ENCODE measurements around the gene RAPGEF4. TPM values are rescaled to one million over a fixed set of nuclear protein-coding genes. Genes with fewer than 3 reads are reported as not detected.

Gene RAPGEF4
- total and polyA plus RNA-seq, 2 of the 4 experiments (the other 2 are of a cell fraction), result 1.7 to 3.2 TPM

DNA sequence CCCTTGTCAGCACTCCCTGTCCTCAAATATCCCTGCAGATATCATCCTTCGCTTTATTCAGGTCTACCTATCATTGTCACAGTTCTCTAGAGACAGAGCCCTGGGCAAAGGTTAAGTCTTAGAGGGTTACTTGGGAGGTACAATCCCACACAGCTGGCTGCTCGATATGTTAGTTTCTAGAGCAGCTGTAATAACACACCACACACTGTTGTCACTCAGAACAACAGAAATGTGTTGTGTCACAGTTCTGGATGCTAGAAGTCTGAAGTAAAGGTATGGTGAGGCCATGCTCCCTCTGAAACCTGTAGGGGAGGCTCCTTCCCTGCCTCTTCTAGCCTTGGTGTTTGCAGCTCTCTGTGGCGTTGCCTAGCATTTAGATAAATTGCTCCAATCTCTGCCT is 9.9 kb upstream of the RAPGEF4 start:
- Histone ChIP-seq H2BK5ac (ENCODE audit: low read depth, low read length, poor library complexity, severe bottlenecking) (no peak overlapping the region), H4K5ac (ENCODE audit: low read depth, low read length) (no peak overlapping the region), H3K4ac (ENCODE audit: low read depth, low read length) (no peak overlapping the region), H2BK120ac (ENCODE audit: low read depth, low read length) (no peak overlapping the region), H3K4me2 (ENCODE audit: low read depth, low read length) (no peak overlapping the region), H4K91ac (ENCODE audit: insufficient read depth, low read depth, low read length) (no peak overlapping the region), H2AFZ (replicated peaks; ENCODE audit: low read length, poor library complexity) (no peak overlapping the region), H3K4me3 (ENCODE audit: insufficient read depth, low read depth, low read length) (no peak overlapping the region), H2AK5ac (ENCODE audit: low read depth, low read length) (no peak overlapping the region), H3K27me3 (ENCODE audit: control insufficient read depth, insufficient read depth, low read length) (no peaks in the 10 kb centered on the region), H2BK15ac (ENCODE audit: low read depth, low read length) (no peak overlapping the region), H3K9me1 (ENCODE audit: insufficient read depth, low read length) (0 out of 2 replicates have a peak, but pooled peaks cover 4% of the 10 kb centered on the region), H3K14ac (replicated peaks; ENCODE audit: low read depth, low read length) (no peak overlapping the region; the same call in 1 of the 2 replicates), H3K18ac (ENCODE audit: low read depth, low read length) (no peak overlapping the region), H3K56ac (ENCODE audit: extremely low read depth, insufficient read depth, low read length) (no peak overlapping the region), H4K20me1 (ENCODE audit: insufficient read depth, low read length) (no peaks in the 10 kb centered on the region), H3K23ac (ENCODE audit: low read depth, low read length) (no peak overlapping the region), H3K36me3 (ENCODE audit: control insufficient read depth, insufficient read depth, low read length) (no peaks in the 10 kb centered on the region), H3K9ac (ENCODE audit: low read depth, low read length) (no peak overlapping the region), H4K8ac (ENCODE audit: low read depth in 2 of 2, low read length in 2 of 2) (no peak overlapping the region), H3K9me3 (ENCODE audit: control insufficient read depth, insufficient read depth, low read length) (no peaks in the 10 kb centered on the region), H3K4me1 (ENCODE audit: control insufficient read depth, insufficient read depth, low read length) (no peaks in the 10 kb centered on the region; the same call in 1 of the 2 replicates), H3K27ac (ENCODE audit: insufficient read depth, low read length) (no peak overlapping the region), H2BK20ac (ENCODE audit: low read depth, low read length) (no peak overlapping the region), H2AK9ac (replicated peaks; ENCODE audit: low read depth, low read length, poor library complexity) (no peak overlapping the region), H3K79me1 (ENCODE audit: low read depth in 1 of 2, low read length in 2 of 2) (no peaks in the 10 kb centered on the region)
- ChIA-PET POLR2A (ENCODE audit: unreplicated experiment) (no interaction called here), CTCF (no interaction called here)
- no peak for DNase-seq
- in situ Hi-C loops (cut with MboI; ENCODE audit: low sequenced_read_pairs) (no loop called here), intact Hi-C loops (cut with micrococcal nuclease) (no loop called here), dilution Hi-C loops (cut with HindIII; ENCODE audit: low sequenced_read_pairs, unreplicated experiment) (no loop called here)
- no CpG with 5 or more reads among the region's 3 CpGs for WGBS, 2 experiments (ENCODE audit: extremely low coverage in 2 of 2, insufficient read length in 1 of 2)
- TF ChIP-seq MXI1 (IDR thresholded peaks at IDR 0.05; ENCODE audit: borderline replicate concordance, low read depth, low read length), result no peak
- TF ChIP-seq POLR2A (IDR thresholded peaks at IDR 0.05; ENCODE audit: low read depth, low read length), result no peak
- TF ChIP-seq, protein P1, sequence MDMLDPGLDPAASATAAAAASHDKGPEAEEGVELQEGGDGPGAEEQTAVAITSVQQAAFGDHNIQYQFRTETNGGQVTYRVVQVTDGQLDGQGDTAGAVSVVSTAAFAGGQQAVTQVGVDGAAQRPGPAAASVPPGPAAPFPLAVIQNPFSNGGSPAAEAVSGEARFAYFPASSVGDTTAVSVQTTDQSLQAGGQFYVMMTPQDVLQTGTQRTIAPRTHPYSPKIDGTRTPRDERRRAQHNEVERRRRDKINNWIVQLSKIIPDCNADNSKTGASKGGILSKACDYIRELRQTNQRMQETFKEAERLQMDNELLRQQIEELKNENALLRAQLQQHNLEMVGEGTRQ (IDR thresholded peaks at IDR 0.05; ENCODE audit: low read depth, low read length), result no peak
- TF ChIP-seq CEBPB (IDR thresholded peaks at IDR 0.05; ENCODE audit: low read depth, low read length), result no peak
- TF ChIP-seq SMC3 (IDR thresholded peaks at IDR 0.05; ENCODE audit: low read depth, low read length), result no peak
- TF ChIP-seq MAFK (IDR thresholded peaks at IDR 0.05; ENCODE audit: low read depth, low read length), result no peak
- TF ChIP-seq, protein P2, sequence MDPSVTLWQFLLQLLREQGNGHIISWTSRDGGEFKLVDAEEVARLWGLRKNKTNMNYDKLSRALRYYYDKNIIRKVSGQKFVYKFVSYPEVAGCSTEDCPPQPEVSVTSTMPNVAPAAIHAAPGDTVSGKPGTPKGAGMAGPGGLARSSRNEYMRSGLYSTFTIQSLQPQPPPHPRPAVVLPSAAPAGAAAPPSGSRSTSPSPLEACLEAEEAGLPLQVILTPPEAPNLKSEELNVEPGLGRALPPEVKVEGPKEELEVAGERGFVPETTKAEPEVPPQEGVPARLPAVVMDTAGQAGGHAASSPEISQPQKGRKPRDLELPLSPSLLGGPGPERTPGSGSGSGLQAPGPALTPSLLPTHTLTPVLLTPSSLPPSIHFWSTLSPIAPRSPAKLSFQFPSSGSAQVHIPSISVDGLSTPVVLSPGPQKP (IDR thresholded peaks at IDR 0.05; ENCODE audit: borderline replicate concordance, low read depth, low read length), result no peak
- TF ChIP-seq RCOR1 (IDR thresholded peaks at IDR 0.05; ENCODE audit: insufficient replicate concordance, low read length), result no peak
- ATAC-seq (ENCODE audit: low read depth), result no peak
- BruUV-seq (replicated peaks), result no TSS peak

Measured in IMR-90 (cell line).